ENCODE data around the gene OBSL1.

OBSL1 gene

GRCh38 chr2:219508444-219508734 lies 63.0 kb downstream of the OBSL1 start:
- no peak overlapping the region for H3K4me3 ChIP-seq (ENCODE audit: low read depth, low read length)
- no peak for DNase-seq (ENCODE audit: low read depth)
- TF ChIP-seq CTCF (IDR thresholded peaks at IDR 0.05; ENCODE audit: low read depth, low read length, missing control alignments) = no peak

- TF ChIP-seq CTCF (IDR thresholded peaks at IDR 0.05; ENCODE audit: low read depth, low read length, missing control alignments) = no peak
- no peak for DNase-seq (ENCODE audit: low read depth)
- H3K4me3 ChIP-seq (ENCODE audit: low read depth, low read length) = no peak overlapping the region
Observed at GRCh38 chr2:219507581-219508443, 63.5 kb downstream of the OBSL1 start.

- TF ChIP-seq CTCF (IDR thresholded peaks at IDR 0.05; ENCODE audit: low read depth, low read length, missing control alignments) = no peak
- H3K4me3 ChIP-seq (ENCODE audit: low read depth, low read length) = no peak overlapping the region
- no peak for DNase-seq (ENCODE audit: low read depth)
Observed at GRCh38 chr2:219506802-219507526, 64.4 kb downstream of the OBSL1 start.

GRCh38 chr2:219506153-219506801 lies 65.1 kb downstream of the OBSL1 start:
- no peak overlapping the region for H3K4me3 ChIP-seq (ENCODE audit: low read depth, low read length)
- DNase-seq (ENCODE audit: low read depth) = no peak
- no peak for TF ChIP-seq CTCF (IDR thresholded peaks at IDR 0.05; ENCODE audit: low read depth, low read length, missing control alignments)

- H3K4me3 ChIP-seq (ENCODE audit: low read depth, low read length) = no peak overlapping the region
- no peak for DNase-seq (ENCODE audit: low read depth)
- no peak for TF ChIP-seq CTCF (IDR thresholded peaks at IDR 0.05; ENCODE audit: low read depth, low read length, missing control alignments)
Observed at GRCh38 chr2:219505585-219505984, 65.8 kb downstream of the OBSL1 start.

- DNase-seq (ENCODE audit: low read depth) = no peak
- no peak overlapping the region for H3K4me3 ChIP-seq (ENCODE audit: low read depth, low read length)
- no peak for TF ChIP-seq CTCF (IDR thresholded peaks at IDR 0.05; ENCODE audit: low read depth, low read length, missing control alignments)
Observed at GRCh38 chr2:219502618-219503017, 68.7 kb downstream of the OBSL1 start.

Measured in GM12864 (cell line).